Measurements from ENCODE around the gene CITED1.
A peak's percentile ranks its signal among the peaks of the same experiment; 100 is the strongest.

Gene CITED1

DNA sequence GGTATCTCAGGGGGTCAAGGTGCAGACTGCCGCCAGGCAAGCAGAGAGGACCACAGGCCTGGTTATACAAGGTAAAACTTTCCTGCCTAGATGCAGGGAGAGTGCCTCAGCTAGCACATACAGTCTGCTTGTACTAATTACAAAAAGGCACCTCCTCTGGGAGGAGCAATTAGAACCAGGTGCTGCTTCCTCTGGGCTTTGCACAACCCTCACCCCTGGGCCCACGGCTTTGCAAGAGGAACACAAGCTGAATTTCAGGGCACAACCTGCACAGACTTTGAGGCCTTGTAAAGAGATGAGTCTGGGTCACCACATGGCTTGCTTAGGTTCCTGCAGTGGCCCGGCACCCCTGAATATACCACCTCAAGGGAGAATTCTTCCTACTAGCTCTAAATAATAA lies 9.2 kb upstream of the CITED1 start:
- DNase-seq (ENCODE audit: low spot score) (no peak), ATAC-seq (ENCODE audit: low read depth) (no peak)
- no peaks in the 10 kb centered on the region for H3K36me3 ChIP-seq (ENCODE audit: low read depth)
- no peaks in the 10 kb centered on the region for H3K4me1 ChIP-seq (ENCODE audit: insufficient read depth, poor library complexity, severe bottlenecking)
- H3K27ac ChIP-seq (ENCODE audit: poor library complexity, severe bottlenecking) = no peak overlapping the region
- TF ChIP-seq, protein P1, sequence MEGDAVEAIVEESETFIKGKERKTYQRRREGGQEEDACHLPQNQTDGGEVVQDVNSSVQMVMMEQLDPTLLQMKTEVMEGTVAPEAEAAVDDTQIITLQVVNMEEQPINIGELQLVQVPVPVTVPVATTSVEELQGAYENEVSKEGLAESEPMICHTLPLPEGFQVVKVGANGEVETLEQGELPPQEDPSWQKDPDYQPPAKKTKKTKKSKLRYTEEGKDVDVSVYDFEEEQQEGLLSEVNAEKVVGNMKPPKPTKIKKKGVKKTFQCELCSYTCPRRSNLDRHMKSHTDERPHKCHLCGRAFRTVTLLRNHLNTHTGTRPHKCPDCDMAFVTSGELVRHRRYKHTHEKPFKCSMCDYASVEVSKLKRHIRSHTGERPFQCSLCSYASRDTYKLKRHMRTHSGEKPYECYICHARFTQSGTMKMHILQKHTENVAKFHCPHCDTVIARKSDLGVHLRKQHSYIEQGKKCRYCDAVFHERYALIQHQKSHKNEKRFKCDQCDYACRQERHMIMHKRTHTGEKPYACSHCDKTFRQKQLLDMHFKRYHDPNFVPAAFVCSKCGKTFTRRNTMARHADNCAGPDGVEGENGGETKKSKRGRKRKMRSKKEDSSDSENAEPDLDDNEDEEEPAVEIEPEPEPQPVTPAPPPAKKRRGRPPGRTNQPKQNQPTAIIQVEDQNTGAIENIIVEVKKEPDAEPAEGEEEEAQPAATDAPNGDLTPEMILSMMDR (IDR thresholded peaks at IDR 0.05; ENCODE audit: poor library complexity, severe bottlenecking) = no peak
- H3K27me3 ChIP-seq (ENCODE audit: insufficient read depth, poor library complexity, severe bottlenecking) = no peaks in the 10 kb centered on the region
- H3K4me3 ChIP-seq (ENCODE audit: severe bottlenecking) = no peak overlapping the region
- H3K9me3 ChIP-seq (ENCODE audit: severe bottlenecking) = no peaks in the 10 kb centered on the region

DNA sequence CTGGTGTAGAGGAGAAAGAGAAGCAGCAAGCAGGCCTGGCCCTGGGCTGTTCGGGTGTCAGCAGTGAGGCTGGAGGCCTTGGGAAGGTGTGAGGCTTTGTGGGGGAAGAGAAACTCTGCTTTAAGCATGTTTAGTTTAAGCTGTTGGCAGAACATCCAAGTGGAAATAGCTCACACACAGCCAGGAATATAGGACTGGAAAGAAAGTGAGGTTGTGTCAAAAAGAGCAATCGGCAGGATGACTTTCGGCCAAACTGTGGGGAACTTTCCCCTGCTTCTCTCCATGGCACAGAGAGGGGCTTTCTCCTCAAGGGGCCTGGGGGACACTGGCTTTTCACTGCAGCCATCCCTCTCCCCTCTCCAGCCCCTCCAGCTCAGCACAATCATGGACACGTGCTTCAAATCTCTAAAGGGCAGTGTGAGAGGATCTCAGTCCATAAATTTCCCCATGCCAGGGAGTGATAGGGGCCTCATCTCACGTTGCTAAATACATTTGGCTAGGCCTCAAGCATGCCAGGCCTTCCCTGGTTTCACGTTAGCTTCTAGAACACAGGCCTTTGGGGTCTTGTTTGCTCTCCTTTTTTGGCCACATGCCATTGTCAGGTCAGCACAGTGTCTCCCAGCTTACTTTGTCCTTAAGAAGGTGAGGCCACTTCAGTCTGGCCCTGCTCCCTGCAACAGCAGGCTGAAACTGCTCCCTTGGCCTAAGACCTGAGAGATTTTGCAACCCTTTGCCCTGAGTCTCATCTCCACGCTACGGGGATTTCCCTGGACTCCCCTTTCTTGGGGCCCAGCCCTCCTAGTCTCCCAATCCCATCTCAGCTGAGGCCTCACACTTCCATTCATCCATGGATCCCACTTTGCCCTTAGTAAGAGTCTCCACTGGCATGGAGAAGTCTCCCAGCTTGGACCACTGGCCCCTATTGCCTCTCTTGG lies 8.3 kb upstream of the CITED1 start:
- peaks cover 5% of the 10 kb centered on the region for H3K27me3 ChIP-seq (ENCODE audit: insufficient read depth, poor library complexity, severe bottlenecking)
- ATAC-seq (ENCODE audit: low read depth) (no peak), DNase-seq (ENCODE audit: low spot score) (no peak)
- no peaks in the 10 kb centered on the region for H3K9me3 ChIP-seq (ENCODE audit: severe bottlenecking)
- TF ChIP-seq, protein P1 (IDR thresholded peaks at IDR 0.05; ENCODE audit: poor library complexity, severe bottlenecking) = no peak
- H3K4me3 ChIP-seq (ENCODE audit: severe bottlenecking) = no peak overlapping the region
- H3K36me3 ChIP-seq (ENCODE audit: low read depth) = no peaks in the 10 kb centered on the region
- no peak overlapping the region for H3K27ac ChIP-seq (ENCODE audit: poor library complexity, severe bottlenecking)
- no peaks in the 10 kb centered on the region for H3K4me1 ChIP-seq (ENCODE audit: insufficient read depth, poor library complexity, severe bottlenecking)

DNA sequence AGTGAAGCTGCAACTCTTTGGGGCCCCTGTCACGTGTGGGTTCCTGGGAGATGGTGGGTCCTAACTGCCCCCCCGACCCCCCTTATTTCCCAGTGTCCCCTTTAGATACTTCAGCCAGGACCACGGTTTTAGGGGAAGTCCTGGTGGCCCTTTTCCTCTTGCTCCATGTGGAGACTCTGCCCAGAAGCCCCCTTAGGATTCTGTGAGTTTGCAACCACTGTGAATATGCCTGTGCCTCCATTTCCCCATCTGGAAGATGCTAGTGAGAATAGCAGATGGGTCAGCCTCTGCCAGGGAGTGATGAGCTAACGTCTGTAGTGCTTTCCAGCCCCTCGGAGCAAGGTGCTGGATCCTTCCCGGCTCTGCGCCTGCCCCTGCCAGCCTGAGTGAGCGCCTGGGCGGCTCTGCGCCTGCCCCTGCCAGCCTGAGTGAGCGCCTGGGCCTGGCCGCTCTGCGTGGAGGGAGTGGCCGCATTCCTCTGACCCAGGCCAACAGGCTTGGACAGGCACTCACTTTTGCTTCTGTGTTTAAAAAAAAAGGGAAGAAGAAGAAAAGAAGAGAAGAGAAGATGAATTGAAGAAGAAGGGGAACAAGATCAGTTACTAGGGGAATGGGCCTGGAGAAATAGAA lies 6.7 kb upstream of the CITED1 start:
- H3K27ac ChIP-seq (ENCODE audit: poor library complexity, severe bottlenecking) = no peak overlapping the region
- H3K9me3 ChIP-seq (ENCODE audit: severe bottlenecking) = no peaks in the 10 kb centered on the region
- H3K36me3 ChIP-seq (ENCODE audit: low read depth) = no peaks in the 10 kb centered on the region
- no peak overlapping the region for H3K4me3 ChIP-seq (ENCODE audit: severe bottlenecking)
- TF ChIP-seq, protein P1 (IDR thresholded peaks at IDR 0.05; ENCODE audit: poor library complexity, severe bottlenecking) = no peak
- no peaks in the 10 kb centered on the region for H3K4me1 ChIP-seq (ENCODE audit: insufficient read depth, poor library complexity, severe bottlenecking)
- peaks cover 18% of the 10 kb centered on the region for H3K27me3 ChIP-seq (ENCODE audit: insufficient read depth, poor library complexity, severe bottlenecking)
- DNase-seq (ENCODE audit: low spot score) (no peak), ATAC-seq (ENCODE audit: low read depth) (peak; percentile 76)

DNA sequence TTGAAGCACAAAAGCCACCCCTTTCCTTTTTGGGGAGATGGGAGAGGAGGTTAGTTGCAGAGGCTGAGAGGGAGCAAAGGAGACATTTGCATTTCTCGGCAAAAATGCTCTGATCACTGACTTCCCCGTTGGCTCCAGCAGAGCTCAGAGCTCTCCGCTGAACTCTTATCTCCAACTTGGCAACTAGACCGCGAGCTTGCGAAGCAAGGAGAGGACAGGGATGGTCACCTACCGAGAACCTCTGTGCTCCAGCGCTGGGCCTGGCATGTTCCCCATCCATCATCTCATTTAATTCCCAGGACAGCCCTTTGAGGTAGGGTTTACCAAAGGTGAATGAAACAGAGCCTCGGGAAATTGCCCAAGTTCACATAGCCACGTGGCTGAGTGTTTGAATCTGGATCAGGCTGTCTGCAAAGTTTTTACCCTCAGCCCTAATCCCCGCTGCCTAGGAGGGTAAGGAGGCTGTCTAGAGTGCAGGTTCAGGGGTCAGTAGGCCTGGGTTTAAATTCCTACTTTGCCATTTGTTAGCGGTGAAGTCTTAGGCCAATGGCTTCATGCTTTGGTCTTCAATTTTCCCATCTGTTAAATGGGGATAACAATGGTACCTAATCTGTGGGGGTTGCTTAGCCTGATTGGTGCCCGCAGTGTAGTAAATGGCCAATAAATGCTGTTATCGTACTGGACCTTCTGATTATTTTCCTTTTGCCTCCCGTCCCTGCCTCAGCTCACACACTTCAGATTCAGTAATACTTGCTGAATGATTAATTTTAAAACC lies 3.8 kb upstream of the CITED1 start:
- H3K36me3 ChIP-seq (ENCODE audit: low read depth) = no peaks in the 10 kb centered on the region
- TF ChIP-seq, protein P1 (IDR thresholded peaks at IDR 0.05; ENCODE audit: poor library complexity, severe bottlenecking) = no peak
- peaks cover 38% of the 10 kb centered on the region for H3K27me3 ChIP-seq (ENCODE audit: insufficient read depth, poor library complexity, severe bottlenecking)
- H3K4me3 ChIP-seq (ENCODE audit: severe bottlenecking) = no peak overlapping the region
- ATAC-seq (ENCODE audit: low read depth) (no peak), DNase-seq (ENCODE audit: low spot score) (no peak)
- H3K27ac ChIP-seq (ENCODE audit: poor library complexity, severe bottlenecking) = no peak overlapping the region
- no peaks in the 10 kb centered on the region for H3K9me3 ChIP-seq (ENCODE audit: severe bottlenecking)
- H3K4me1 ChIP-seq (ENCODE audit: insufficient read depth, poor library complexity, severe bottlenecking) = no peaks in the 10 kb centered on the region

All from RWPE2 (cell line).